Activated naive CD4-positive, alpha-beta T cell treated with Interleukin-2 at 50 U/mL for 16 hours (primary cell): Measurements from ENCODE around the gene HTR2B.
"Not testable (repeated sequence)": the region's sequence is repeated elsewhere in the genome, so short reads cannot be mapped to it uniquely, and the experiment has no call there.

Experiments used
- DNase-seq: peaks from one replicate; pipeline ENCODE4 v3.0.0-alpha.2; 2020

Gene HTR2B

DNA sequence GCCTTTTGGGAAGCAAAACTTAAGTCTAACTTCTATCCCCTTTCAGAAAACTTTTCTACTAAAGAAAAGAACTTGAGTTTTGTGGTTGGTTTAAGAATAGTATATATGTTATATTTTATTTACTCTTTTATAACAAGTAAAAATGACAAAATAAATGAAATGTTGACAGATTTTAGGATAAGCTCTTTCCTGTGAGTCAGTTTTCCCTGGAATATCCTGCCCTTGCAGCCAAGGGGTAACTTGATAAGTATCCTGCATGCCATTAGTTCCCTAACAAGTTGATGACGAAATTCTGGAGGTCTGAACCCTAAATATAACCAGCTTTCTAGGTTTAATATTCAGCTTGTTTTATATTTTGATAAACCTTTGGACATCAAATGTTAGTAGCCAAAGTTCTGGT, 7.3 kb upstream of the HTR2B start:
- DNase-seq = no peak

DNA sequence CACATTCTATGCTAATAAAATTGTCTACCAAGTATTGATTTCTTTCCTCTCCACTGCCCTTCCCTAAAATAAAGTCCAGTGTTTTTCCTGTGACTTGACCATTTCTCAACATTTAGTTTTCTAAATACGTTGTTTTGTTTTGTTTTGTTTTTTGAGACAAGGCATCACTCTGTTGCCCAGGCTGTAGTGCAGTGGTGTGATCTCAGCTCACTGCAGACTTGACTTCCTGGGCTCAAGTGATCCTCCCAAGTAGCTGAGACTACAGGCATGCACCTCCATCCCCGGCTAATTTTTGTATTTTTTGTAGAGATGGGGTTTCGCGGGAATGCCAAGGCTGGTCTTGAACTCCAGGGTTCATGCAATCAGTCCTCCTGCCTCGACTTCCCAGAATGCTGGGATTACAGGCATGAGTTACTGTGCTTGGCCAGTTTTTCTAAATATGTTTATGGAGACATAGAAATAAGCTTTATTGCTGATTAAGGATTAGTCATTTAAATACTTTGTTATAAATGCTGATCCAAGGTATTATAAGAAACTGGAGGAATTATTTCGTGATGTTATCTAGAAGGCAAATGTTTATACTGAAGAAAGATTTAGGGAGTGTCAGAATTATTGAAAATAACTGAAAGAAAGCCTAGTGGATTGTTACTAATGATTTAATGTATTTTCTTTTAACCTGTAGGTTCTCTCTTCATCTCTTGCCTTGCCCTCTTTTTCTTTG, 5.7 kb upstream of the HTR2B start:
- no peak for DNase-seq

DNA sequence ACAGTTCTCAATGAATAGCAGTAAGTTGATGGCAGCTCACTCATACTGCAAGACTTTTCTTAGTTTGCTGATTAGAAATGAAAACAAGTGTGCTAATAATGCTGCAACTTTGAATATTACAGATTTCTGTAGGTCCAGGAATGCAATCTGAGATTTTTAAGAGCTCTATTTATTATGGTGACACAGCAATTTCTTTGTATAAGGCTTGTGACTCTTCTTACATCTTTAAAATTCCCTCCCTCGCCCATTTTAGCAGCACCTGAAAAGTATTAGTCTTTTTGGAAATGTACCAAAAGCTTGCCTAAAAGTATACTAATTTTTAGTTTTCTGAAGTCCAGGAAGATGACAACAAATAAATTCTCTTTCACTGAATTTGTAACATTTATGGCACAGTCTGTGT, 4.4 kb upstream of the HTR2B start:
- DNase-seq = no peak

DNA sequence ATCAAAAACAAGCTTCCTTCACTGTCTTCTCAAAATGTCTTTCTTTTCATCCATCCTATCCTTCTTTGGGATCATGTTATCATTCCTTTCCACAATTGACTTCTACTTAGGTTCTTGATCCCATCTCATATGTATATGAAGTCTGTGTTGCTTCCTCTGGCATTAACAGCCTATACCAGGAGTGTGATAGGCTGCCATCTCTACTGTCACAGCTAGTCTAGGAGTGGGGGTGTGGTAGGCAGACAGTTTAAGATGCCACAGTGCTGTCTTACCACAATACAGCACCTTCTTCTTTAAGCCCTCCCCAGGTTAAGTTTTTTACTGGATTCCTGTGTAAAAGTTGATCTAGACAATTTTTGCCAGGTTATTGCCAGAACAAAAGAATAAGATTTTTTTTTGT, 3.7 kb upstream of the HTR2B start:
- DNase-seq = no peak

DNA sequence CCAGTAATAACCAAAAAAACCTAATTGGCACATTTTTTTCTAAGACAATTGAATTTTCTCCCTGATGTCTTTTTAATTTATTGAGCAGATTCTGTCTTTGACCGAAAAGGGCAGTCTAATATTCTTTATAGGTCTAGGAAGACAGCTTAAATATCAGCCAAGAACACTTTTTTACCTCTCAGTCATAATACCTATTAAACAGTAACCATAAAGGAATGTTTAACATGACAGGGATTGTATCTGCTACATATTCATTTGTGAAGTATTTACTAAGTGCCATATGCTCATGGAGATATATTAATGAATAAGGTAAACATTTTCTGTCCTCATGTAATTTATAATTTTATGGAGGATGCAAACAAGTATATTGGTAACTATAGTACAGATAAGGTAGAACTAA, 3.1 kb upstream of the HTR2B start:
- no peak for DNase-seq

DNA sequence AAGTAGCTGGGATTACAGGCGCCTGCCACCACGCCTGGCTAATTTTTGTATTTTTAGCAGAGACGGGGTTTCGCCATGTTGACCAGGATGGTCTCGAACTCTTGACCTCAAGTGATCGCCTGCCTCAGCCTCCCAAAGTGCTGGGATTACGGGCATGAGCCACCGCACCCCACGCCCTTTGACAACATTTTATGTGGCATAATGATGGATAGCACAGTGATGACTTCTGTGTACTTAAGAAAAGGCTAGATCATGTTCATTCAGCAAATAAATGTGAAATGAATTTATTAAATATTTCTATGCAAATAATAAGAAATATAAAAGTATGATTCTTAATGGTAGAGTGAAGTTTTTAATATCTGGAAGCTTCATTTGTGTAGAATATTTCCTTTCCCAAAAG, 2.6 kb upstream of the HTR2B start:
- DNase-seq = no peak

DNA sequence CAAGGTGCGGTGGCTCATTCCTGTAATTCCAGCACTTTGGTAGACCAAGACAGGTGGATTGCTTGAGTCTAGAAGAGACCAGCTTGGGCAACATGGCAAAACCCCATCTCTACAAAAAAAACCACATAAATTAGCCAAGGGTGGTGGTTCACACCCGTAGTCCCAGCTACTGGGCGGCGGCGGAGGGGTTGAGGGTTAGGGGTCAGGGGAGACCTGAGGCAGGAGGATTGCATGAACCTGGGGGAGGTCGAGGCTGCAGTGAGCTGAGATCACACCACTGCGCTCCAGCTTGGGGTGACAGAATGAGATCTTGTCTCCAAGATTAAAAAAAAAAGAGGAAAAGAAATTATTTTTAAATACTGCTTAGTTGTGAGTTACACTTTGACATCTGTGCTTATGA, 1.3 kb upstream of the HTR2B start:
- no peak for DNase-seq

DNA sequence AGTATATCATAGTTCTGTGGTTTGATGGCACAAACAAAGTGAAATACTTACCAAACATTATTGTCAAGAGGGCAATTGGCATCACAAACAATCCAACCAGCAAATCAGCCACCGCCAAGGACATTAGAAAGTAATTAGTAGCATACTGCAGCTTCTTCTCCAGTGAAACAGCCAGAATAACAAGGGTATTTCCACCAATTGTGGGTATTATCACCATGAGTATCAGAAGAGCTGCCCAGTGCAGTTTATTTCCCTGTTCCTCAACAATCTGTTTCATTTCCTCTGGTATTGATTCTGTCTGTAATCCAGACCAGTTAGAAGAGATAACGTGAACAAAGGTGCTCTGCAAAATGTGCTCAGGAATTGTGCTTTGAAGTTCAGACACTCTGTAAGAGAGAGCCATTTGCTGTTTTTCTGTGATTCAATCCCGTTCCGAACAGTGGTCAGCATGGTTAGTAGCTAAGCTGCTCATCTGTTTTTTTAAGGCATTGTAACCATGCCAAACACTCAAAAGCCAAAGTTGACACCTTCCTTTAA, 1.4 kb downstream of the HTR2B start:
- no peak for DNase-seq

DNA sequence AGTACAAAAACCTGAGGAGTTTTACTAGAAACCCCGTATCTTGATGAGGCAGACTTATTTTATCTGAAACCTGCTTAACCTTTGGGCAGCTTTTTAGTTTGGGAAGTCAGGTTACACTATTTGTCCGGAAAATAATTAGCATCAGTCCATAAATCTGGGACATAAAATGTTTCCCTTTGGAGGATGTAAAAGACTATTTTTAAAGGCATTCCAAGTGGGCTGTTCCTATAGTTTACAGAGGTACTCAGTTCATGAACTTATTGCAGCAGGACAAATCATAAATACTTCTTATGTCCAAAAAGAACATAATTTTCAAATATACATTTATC, 6.3 kb downstream of the HTR2B start:
- no peak for DNase-seq

DNA sequence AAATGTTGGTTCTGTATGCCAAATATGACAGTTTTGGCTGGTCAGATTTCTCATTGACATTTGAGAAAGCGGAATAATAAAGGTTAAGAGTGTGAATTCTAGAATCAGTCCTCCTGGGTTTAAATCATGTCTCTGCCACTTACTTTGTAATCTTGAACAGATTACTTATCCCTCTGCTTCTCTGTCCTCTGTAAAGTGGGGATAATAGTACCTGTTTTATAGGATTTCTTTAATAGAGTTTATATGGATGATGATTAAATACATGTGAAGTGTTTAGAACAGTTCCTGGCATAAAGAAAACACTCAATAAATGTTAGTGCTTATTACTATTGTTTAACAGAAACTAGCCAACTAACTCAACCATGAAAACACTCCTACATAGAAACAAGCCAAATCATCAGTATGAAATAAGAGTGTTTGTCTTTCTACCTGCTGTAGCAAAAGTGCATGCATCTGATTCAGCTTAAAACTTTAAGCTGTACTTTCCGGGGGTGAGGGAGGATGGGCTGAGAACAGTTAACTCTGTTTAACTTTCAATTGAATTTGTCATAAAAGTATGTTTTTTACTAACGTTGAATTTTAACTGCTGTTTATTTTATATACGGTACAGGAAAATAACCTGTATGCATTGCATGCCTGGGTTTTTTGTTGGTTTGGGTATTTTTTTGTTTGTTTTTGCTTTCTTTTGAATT, 6.8 kb downstream of the HTR2B start:
- no peak for DNase-seq

DNA sequence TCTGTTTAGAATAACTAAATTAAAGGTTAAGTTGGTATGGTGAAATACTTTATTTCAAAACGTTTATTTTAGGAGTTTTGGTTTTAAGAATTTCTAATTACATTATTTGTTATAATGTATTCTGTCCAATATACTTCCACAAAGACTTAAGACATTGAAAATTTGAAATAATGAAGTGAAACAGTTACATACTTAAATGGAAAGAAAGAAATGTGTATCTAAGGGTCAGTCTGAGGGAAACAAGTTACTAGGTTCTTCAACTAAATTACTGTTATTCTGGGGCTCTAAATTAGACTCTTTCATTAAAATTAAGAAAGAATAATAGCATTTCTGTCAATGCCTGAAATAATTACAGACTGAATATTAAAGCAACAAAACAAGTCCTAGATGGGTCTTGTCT, 7.7 kb downstream of the HTR2B start:
- DNase-seq = no peak

DNA sequence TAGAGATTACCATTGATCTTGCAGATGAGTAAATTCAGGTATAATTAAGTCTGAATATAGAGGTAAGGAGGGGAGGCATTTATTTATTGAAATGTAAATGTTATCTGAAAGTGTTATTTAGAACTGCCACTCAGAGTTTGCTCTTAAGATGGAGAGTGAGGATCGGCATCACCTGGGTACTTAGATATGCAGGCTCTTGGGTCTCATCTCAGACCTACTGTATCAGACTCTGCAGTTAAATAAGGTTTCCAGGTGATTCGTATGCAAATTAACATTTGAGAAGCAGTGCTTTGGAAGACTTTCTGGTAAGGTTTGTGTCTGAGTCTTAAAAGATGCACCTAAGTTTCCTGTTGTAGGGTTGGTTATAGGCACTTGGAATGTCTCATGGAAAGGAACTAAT, 9.2 kb downstream of the HTR2B start:
- DNase-seq = no peak

DNA sequence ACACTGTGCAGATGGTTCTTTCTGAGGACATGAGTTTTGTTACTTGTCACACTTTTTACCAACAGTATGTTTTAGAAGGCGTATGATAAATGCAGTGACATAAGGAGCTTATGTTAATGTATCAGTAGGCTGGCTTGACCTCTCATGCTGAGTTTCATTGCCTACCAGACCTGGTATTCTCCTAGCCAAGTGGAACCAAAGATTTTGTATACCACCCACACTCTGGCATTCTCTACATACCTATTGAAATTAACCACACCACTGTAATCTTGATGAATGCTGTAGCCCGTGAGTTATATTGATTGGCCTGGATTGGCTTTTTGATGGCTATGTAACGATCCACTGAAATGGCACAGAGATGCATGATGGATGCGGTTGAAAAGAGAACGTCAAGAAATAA, 11.4 kb downstream of the HTR2B start:
- DNase-seq = no peak

DNA sequence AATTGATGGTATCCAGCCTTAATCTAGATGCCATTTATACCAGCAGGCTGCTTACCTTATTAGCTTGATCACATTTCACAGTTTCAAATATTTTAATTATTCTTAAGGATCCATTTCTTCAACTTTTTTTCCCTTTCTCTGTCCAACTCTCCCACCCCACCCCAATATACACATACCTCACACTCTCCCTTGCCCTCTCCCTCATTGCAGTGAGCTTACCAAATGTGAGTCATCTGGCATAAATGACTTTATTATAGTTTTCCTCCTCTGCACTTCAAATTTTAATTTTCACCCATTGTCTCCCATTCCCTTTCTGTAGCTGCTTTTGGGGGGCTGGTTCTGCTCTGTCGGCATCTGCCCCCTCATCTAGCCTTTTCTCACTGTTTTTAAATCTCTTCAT, 12.9 kb downstream of the HTR2B start:
- DNase-seq = no peak

DNA sequence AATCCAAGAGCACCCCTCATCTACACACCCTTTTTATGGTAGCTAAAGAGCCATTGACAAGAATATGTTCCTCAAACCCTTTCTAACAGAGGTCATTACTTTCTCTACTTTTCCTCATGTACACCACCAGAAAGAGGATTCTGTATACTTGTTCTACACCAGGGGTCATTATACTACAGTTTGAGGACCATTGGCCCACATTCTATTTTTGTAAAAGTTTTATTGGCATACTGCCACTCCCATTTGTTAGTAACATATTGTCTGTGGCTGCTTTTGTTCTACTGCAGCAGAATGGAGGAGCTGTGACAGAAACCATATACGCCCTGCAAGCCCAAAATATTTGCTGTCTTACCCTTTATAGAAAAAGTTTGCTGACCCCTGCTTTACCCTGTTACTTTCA, 14.3 kb downstream of the HTR2B start:
- no peak for DNase-seq

DNA sequence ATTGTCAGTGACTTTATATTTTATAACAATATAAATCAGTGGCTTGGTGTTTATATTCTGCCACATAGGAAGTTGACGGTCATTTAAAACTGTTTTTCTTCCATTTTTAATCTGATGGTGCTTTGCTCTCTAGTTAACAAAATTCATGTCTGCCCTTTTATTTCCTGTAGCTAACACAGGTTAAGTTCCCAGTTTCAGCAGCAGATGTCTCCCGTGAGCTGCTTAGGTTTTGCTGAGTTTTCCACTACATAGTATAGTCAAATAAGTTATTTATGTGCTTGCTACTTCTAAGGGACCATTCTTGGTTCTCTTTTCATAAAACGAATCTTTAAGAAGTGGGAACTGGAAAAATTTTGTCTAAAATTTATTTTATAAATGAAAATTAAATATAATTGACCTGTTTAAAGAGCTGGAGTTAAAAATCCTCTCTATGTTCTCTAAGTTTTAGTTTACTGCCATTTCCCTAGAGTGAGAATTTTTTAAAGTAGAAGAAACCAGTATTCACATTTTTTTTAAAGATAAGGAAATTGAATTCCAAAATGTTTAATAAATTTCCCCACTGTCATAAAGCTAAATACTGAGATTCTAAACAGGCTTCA, 20.6 kb downstream of the HTR2B start:
- DNase-seq = peak; percentile 60

DNA sequence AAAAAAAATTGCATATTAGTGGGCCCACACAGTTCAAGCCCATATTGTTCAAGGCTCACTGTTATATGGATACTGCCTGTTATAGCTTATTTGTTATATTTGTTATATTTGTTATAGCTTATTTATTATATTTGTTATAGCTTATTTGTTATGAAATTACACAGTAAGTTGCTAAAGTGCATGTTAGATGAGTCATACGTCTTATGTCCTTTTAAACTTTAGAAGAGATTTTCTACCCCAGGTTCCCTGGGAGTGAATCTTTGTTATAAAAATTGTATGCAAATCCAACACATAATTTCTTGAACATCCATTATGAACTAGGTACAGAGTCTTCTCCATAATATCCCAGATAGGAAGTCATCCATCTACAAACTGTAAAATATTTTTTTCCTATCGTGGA, 22.1 kb downstream of the HTR2B start:
- no peak for DNase-seq

DNA sequence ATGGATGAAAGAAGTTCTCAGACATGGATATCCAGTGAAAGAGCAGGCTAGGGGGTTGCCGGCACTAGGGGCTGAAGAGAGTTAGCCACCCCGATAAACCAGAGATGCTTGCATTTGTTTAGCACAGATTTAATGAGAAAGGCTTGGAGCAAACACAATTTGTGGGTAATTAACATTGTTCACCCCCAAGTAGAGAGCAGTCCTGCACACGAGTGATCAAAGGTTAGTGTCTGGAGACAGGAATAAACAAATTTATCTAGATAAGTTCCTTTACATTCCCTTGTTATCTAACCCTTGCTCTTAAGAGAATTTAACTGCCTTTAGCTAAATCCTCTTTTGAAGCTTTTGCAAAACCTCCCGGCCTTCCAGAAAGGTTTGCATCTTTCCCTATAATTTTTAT, 23.9 kb downstream of the HTR2B start:
- DNase-seq = no peak

DNA sequence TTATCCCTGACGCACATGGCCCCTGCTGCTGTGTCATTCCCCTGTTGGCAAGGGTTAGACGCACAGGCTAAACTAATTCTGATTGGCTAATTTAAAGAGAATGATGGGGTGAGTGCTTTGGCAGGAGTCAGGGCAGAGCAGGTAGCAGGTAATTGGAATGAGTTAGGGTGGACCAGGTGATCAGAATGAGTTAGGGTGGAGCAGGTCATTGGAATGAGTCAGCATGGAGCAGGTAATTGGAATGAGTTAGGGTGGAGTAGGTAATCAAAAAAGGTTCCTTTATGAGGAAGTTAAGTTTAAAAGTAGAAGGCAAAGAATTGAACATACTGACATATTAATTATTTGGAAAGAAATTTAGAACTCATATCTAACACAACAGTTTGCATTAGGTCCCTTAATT, 24.5 kb downstream of the HTR2B start:
- DNase-seq = not testable (repeated sequence)

DNA sequence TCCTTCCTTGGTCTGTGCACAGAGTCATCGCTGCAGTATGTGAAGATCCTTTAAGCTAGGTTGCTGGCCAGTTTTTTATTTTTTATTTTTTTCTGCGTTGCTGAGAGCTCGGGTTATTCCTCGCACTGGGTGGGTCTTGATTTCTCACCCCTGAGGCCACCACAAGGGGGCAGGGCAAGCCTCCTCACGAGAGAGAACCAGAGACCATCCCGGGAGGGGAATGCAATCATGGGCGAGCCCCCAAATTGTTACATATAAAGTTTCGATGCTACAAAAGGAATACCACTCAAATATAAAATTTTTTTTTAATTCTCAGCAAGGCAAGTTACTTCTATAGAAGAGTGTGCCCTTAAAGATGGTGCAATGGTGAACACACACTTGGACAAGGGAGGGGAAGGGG, 24.9 kb downstream of the HTR2B start:
- DNase-seq = no peak

DNA sequence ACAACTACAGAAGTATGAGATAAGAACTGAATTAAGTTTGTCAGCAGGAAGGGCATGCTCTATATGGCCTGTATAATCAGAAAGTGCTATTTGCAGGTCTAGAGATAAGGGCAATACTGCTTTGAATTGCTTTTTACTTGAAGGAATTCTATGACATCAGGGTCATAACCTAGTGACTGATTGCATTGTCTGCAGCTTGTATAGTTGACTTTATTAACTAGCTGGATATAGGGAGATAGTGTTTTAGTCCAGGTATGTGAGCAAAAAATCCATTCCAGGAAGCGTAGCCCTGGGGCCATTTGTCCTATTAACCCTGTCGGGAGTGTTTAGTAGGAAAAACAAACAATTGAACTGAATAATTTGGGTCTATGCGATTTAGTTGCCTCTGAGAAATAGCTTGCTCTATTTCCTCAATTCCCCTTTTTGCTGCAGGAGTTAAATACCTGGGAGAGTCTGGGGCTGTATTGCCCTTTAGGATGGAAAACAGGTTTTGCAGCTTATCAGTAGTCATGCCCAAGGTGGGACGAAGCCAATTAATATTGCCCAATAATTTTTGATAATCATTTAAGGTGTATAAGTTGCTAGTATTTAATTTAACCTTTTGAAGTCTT, 30.0 kb downstream of the HTR2B start:
- DNase-seq = no peak

DNA sequence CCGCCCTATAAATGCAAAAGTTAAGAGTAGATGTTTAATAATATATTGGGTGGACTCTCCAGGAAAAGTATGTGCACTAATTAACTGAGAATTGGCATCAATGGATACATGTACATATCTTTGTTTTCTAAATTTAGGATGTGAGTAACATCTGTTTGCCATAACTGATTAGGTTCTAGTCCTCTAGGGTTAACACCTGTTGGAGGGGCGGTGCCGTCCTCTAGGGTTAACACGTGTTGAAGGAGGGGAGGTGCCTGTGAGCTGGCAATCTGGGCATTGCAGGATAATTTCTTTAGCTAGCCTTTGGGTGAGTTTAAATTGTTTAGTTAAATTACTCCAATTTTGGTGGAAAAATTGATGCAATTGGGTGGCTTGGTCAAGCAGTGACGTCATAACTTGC, 30.9 kb downstream of the HTR2B start:
- DNase-seq = no peak

DNA sequence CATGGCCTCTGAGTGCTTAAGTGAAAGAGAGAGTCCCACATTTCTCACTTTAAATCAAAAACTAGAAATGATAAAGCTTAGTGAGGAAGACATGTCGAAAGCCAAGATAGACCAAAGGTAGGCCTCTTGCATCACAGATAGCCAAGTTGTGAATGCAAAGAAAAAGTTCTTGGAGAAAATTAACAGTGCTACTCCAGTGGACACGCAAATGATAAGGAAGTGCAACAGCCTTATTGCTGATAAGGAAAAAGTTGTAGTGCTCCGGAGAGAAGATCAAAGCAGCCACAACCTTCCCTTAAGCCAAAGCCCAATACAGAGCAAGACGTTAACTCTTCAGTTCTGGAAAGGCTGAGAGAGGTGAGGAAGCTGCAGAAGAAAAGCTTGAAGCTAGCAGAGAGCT, 36.1 kb downstream of the HTR2B start:
- DNase-seq = no peak

DNA sequence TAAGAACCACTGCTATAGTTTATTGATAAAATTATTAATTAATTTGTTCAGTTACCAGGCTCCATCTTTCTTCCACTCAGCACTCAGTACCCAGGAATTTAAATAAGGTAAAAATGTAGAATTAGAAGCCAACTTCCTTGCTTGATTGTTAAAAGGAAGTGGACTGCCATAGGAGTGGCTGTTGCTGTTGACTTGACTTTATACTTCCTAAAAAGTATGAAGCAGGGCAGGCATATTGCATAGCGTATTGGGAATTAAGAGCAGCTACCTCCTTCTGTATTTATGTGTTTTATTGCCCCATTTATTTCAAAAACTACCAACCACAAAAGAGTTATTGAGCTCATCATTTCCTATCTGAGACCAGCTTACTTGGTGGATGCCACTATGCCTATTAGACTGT, 40.3 kb downstream of the HTR2B start:
- DNase-seq = no peak
